CD14-positive monocyte (primary cell): Measurements from ENCODE around the gene LGALS3. TPM values are rescaled to one million over a fixed set of nuclear protein-coding genes. Genes with fewer than 3 reads are reported as not detected.

ENCODE experiments used
- DNase-seq, 3 donors: peaks; one replicate each; pipeline ENCODE4 v3.0.0-alpha.2; 2011 to 2022
- H2AFZ ChIP-seq: 2 replicates; pipeline ENCODE4 v1.6.0; 2012; ENCODE audit warnings: mild to moderate bottlenecking, low read depth, low read length, inconsistent platforms; ENCODE audit not compliant: insufficient read depth, poor library complexity, severe bottlenecking
- H3K27ac ChIP-seq, 2 donors: 1 replicate in 1 of 2; 2 replicates in 1 of 2; pipeline ENCODE4 v1.5.1; 2012 to 2013; ENCODE audit warnings: low read length in 2 of 2, control low read depth in 1 of 2, inconsistent platforms in 1 of 2, low read depth in 1 of 2, mild to moderate bottlenecking in 1 of 2
- H3K27me3 ChIP-seq, 2 donors: one replicate each; pipeline versions ENCODE4 v1.6.0 to v1.6.1; 2011 to 2013; ENCODE audit warnings: low read length in 2 of 2; ENCODE audit not compliant: control insufficient read depth in 2 of 2, insufficient read depth in 2 of 2
- H3K36me3 ChIP-seq, 2 donors: replicated peaks in 1 of 2; 1 replicate in 1 of 2; 2 replicates in 1 of 2; pipeline versions ENCODE4 v1.5.1 to v1.6.1; 2012 to 2013; ENCODE audit warnings: low read length in 2 of 2, control low read depth in 1 of 2, inconsistent platforms in 1 of 2, mild to moderate bottlenecking in 1 of 2; ENCODE audit not compliant: insufficient read depth in 2 of 2, control insufficient read depth in 1 of 2
- H3K4me1 ChIP-seq, 2 donors: 1 replicate in 1 of 2; 2 replicates in 1 of 2; pipeline versions ENCODE4 v1.5.1 to v1.6.1; 2012 to 2013; ENCODE audit warnings: low read length in 2 of 2, control low read depth in 1 of 2, inconsistent platforms in 1 of 2, mild to moderate bottlenecking in 1 of 2, moderate library complexity in 1 of 2; ENCODE audit not compliant: insufficient read depth in 2 of 2, control insufficient read depth in 1 of 2
- H3K4me2 ChIP-seq: replicated peaks from 2 replicates; pipeline ENCODE3; 2012; ENCODE audit warnings: low read length, moderate library complexity, mild to moderate bottlenecking; ENCODE audit not compliant: poor library complexity, severe bottlenecking; ENCODE audit errors: extremely low read depth
- H3K4me3 ChIP-seq, 3 experiments: fragments of 200-600 bp in 1 of 3; sonication (generic) in 1 of 3; replicated peaks in 1 of 3; 1 replicate in 2 of 3; 2 replicates in 1 of 3; pipeline ENCODE4 v1.5.1; 2011 to 2013; ENCODE audit warnings: low read length in 3 of 3, mild to moderate bottlenecking in 3 of 3, control low read depth in 2 of 3, low read depth in 2 of 3, inconsistent platforms in 1 of 3, moderate library complexity in 1 of 3
- H3K79me2 ChIP-seq: 2 replicates; pipeline ENCODE4 v1.6.0; 2012; ENCODE audit warnings: mild to moderate bottlenecking, control low read depth, inconsistent platforms, low read length, moderate library complexity; ENCODE audit not compliant: insufficient read depth
- H3K9ac ChIP-seq: 2 replicates; pipeline ENCODE4 v1.6.0; 2017; ENCODE audit warnings: low read length, mild to moderate bottlenecking; ENCODE audit not compliant: insufficient read depth, poor library complexity, severe bottlenecking
- H3K9me3 ChIP-seq, 2 donors: replicated peaks in 1 of 2; 1 replicate in 1 of 2; 2 replicates in 1 of 2; pipeline versions ENCODE4 v1.5.1 to v1.6.1; 2012 to 2013; ENCODE audit warnings: low read length in 2 of 2, control low read depth in 1 of 2; ENCODE audit not compliant: control insufficient read depth in 1 of 2, insufficient read depth in 1 of 2
- H4K20me1 ChIP-seq: 2 replicates; pipeline ENCODE4 v1.6.0; 2012; ENCODE audit warnings: mild to moderate bottlenecking, low read length, control low read depth, moderate library complexity; ENCODE audit not compliant: insufficient read depth
- H3K27ac Mint-ChIP-seq, 7 donors: one replicate each; pipeline ENCODE4 v1.8.0; 2020; ENCODE audit warnings: mild to moderate bottlenecking in 7 of 7, mixed read lengths in 7 of 7, moderate library complexity in 6 of 7, inconsistent platforms in 2 of 7
- H3K27me3 Mint-ChIP-seq, 3 donors: one replicate each; pipeline ENCODE4 v1.8.0; 2021 to 2022; ENCODE audit warnings: low read depth in 3 of 3, mild to moderate bottlenecking in 3 of 3, mixed read lengths in 3 of 3, moderate library complexity in 3 of 3, inconsistent platforms in 1 of 3
- H3K36me3 Mint-ChIP-seq, 2 donors: one replicate each; pipeline ENCODE4 v1.8.0; 2020; ENCODE audit warnings: mixed read lengths in 2 of 2, inconsistent platforms in 1 of 2, mild to moderate bottlenecking in 1 of 2
- H3K4me1 Mint-ChIP-seq: one replicate; pipeline ENCODE4 v1.8.0; 2020; ENCODE audit warnings: mild to moderate bottlenecking, mixed read lengths
- H3K4me3 Mint-ChIP-seq, 2 donors: one replicate each; pipeline ENCODE4 v1.8.0; 2020; ENCODE audit warnings: mild to moderate bottlenecking in 2 of 2, mixed read lengths in 2 of 2, moderate library complexity in 1 of 2
- H3K9me3 Mint-ChIP-seq, 7 donors: one replicate each; pipeline ENCODE4 v1.8.0; 2020 to 2022; ENCODE audit warnings: mixed read lengths in 7 of 7, mild to moderate bottlenecking in 6 of 7, moderate library complexity in 6 of 7, inconsistent platforms in 2 of 7
- CTCF ChIP-seq: fragments of 200-600 bp; IDR thresholded peaks from one replicate; pipeline ENCODE4 v1.8.0; 2022; ENCODE audit warnings: antibody characterized with exemption, mild to moderate bottlenecking
- WGBS: methylation state at CpG from one replicate; pipeline ENCODE4 v1.1.5; 2013; ENCODE audit warnings: missing lambda C conversion rate; ENCODE audit not compliant: insufficient coverage; 5-methylcytosine and 5-hydroxymethylcytosine counted together
- intact Hi-C, 2 donors: fragments of 100-400 bp; cut with micrococcal nuclease; formaldehyde crosslinking; loops; one replicate each; pipeline versions ENCODE4 v1.15.0 to v1.15.1; 2023
- polyA plus RNA-seq, 3 donors: library from polyadenylated mRNA; depleted of rRNA in 1 of 3; unstranded in 2 of 3; stranded (reverse) in 1 of 3; fragments of 300-500 nt in 2 of 3; fragments of >200 nt in 1 of 3; fragmentation: Illumina TruSeq in 2 of 3; gene quantifications; 1 replicate in 2 of 3; 2 replicates in 1 of 3; pipeline ENCODE4 v1.2.3, GENCODE V29; 2012 to 2021

The LGALS3 gene
- polyA plus RNA-seq, 3 donors, result 266 to 878 (median 788) TPM

- Histone ChIP-seq H3K27ac (no peak overlapping the region), H4K20me1 (no peaks in the 10 kb centered on the region), H3K9me3 (no peaks in the 10 kb centered on the region), H2AFZ (no peak overlapping the region), H3K27me3 (no peaks in the 10 kb centered on the region), H3K4me1 (peaks cover 20% of the 10 kb centered on the region in 2 donors), H3K4me2 (no peak overlapping the region), H3K79me2 (no peaks in the 10 kb centered on the region), H3K36me3 (no peaks in the 10 kb centered on the region), H3K4me3 (no peak overlapping the region), H3K9ac (no peak overlapping the region)
- Mint-ChIP-seq H3K9me3 (peaks cover 0 to 4% (median 0%) of the 10 kb centered on the region in 7 donors), H3K36me3 (no peaks in the 10 kb centered on the region), H3K4me1 (peaks cover 13% of the 10 kb centered on the region), H3K27ac (no peak overlapping the region), H3K4me3 (no peak overlapping the region), H3K27me3 (no peaks in the 10 kb centered on the region)
- intact Hi-C loops, result loop anchor here in 1 of 2 donors (5.0 kb wide), 1 partner anchor 35 kb away; the partner anchor contains the start of gene MAPK1IP1L
- TF ChIP-seq CTCF, result no peak
- WGBS, result 96% methylated on average over 8 of the region's 9 CpGs
- DNase-seq, result no peak
Observed at GRCh38 chr14:55086938-55087337, 42.1 kb upstream of the LGALS3 start.

GRCh38 chr14:55088356-55088755, 40.7 kb upstream of the LGALS3 start:
- H3K27ac Mint-ChIP-seq, result no peak overlapping the region
- Histone ChIP-seq H3K27ac (no peak overlapping the region), H3K4me2 (no peak overlapping the region), H3K79me2 (no peaks in the 10 kb centered on the region), H3K9ac (no peak overlapping the region), H3K4me3 (no peak overlapping the region), H3K36me3 (no peaks in the 10 kb centered on the region), H3K9me3 (no peaks in the 10 kb centered on the region), H2AFZ (no peak overlapping the region), H4K20me1 (no peaks in the 10 kb centered on the region), H3K4me1 (peaks cover 20% of the 10 kb centered on the region in 2 donors), H3K27me3 (no peaks in the 10 kb centered on the region)
- H3K36me3 Mint-ChIP-seq, result no peaks in the 10 kb centered on the region
- no peak overlapping the region for H3K4me3 Mint-ChIP-seq
- peaks cover 0 to 4% (median 0%) of the 10 kb centered on the region in 7 donors for H3K9me3 Mint-ChIP-seq
- no peaks in the 10 kb centered on the region for H3K27me3 Mint-ChIP-seq
- intact Hi-C loops, result loop anchor here in 1 of 2 donors (2.0 to 5.0 kb wide), 2 partner anchors 36 to 72 kb away; partner anchors contain the start of gene MAPK1IP1L
- peaks cover 13% of the 10 kb centered on the region for H3K4me1 Mint-ChIP-seq
- no peak for TF ChIP-seq CTCF
- DNase-seq, result no peak
